Caco-2 (cell line): ENCODE results near the gene GBP6. TPM values are rescaled to one million over a fixed set of nuclear protein-coding genes. Genes with fewer than 3 reads are reported as not detected.

Experiments used
- BruUV-seq: library from RNA; stranded (reverse); fragments of 400-500 nt; replicated peaks from 2 replicates; lab custom pipeline; 2021; lab: Mats Ljungman, UMichigan
- CTCF ChIA-PET: fragments of 300-600 bp; sonication (Branson Sonifier 250); formaldehyde crosslinking; loops from one replicate; lab custom pipeline; 2022; ENCODE audit warnings: antibody characterized with exemption; lab: Charles Lee
- POLR2A ChIA-PET: fragments of 300-600 bp; sonication (Branson Sonifier 250); formaldehyde crosslinking; loops from one replicate; lab custom pipeline; 2022; ENCODE audit warnings: antibody characterized with exemption; lab: Charles Lee
- DNase-seq, 2 experiments: peaks; one replicate each; pipeline versions ENCODE4 v3.0.0 to v3.0.0-alpha.2; 2020 to 2022
- H3K27me3 ChIP-seq: replicated peaks from 2 replicates; pipeline ENCODE4 v1.6.0; 2011; ENCODE audit warnings: low read length; ENCODE audit not compliant: control insufficient read depth, insufficient read depth
- H3K36me3 ChIP-seq: 2 replicates; pipeline ENCODE4 v1.5.1; 2011; ENCODE audit warnings: low read length; ENCODE audit not compliant: control insufficient read depth, insufficient read depth
- H3K4me1 ChIP-seq: fragments of 250-450 bp; sonication (Bioruptor Pico); 2 replicates; pipeline ENCODE4 v1.5.1; 2020; ENCODE audit warnings: mild to moderate bottlenecking
- H3K4me3 ChIP-seq: 2 replicates; pipeline ENCODE4 v1.5.1; 2011; ENCODE audit warnings: low read depth, mild to moderate bottlenecking, control low read depth, low read length
- H3K9me3 ChIP-seq: fragments of 250-450 bp; sonication (Bioruptor Pico); 2 replicates; pipeline ENCODE4 v1.5.1; 2020; ENCODE audit warnings: mild to moderate bottlenecking, moderate library complexity
- H3K27ac Mint-ChIP-seq: one replicate; pipeline ENCODE4 v1.8.0; 2022; ENCODE audit warnings: mixed read lengths; ENCODE audit not compliant: unreplicated experiment
- H3K27me3 Mint-ChIP-seq: one replicate; pipeline ENCODE4 v1.8.0; 2022; ENCODE audit warnings: mixed read lengths; ENCODE audit not compliant: insufficient read depth, unreplicated experiment
- H3K36me3 Mint-ChIP-seq: one replicate; pipeline ENCODE4 v1.8.0; 2022; ENCODE audit warnings: mild to moderate bottlenecking, mixed read lengths; ENCODE audit not compliant: insufficient read depth, unreplicated experiment
- H3K4me1 Mint-ChIP-seq: one replicate; pipeline ENCODE4 v1.8.0; 2022; ENCODE audit warnings: low read depth, mixed read lengths; ENCODE audit not compliant: unreplicated experiment
- H3K4me3 Mint-ChIP-seq: one replicate; pipeline ENCODE4 v1.8.0; 2022; ENCODE audit warnings: mild to moderate bottlenecking, moderate library complexity, mixed read lengths; ENCODE audit not compliant: unreplicated experiment
- H3K9me3 Mint-ChIP-seq: one replicate; pipeline ENCODE4 v1.8.0; 2022; ENCODE audit warnings: mixed read lengths; ENCODE audit not compliant: unreplicated experiment
- CTCF ChIP-seq, 2 experiments: fragments of 200-600 bp in 1 of 2; IDR thresholded peaks; 1 replicate in 1 of 2; 2 replicates in 1 of 2; pipeline versions ENCODE4 v1.5.1 to v1.8.0; 2011 to 2022; ENCODE audit warnings: antibody characterized with exemption in 1 of 2, control low read depth in 1 of 2, inconsistent platforms in 1 of 2, low read depth in 1 of 2, low read length in 1 of 2, mild to moderate bottlenecking in 1 of 2, moderate library complexity in 1 of 2; ENCODE audit not compliant: insufficient read depth in 1 of 2, severe bottlenecking in 1 of 2, unreplicated experiment in 1 of 2
- intact Hi-C: fragments of 100-400 bp; cut with micrococcal nuclease; formaldehyde crosslinking; loops from one replicate; pipeline ENCODE4 v1.10.0; 2022; ENCODE audit not compliant: unreplicated experiment
- total RNA-seq: library from RNA; stranded (reverse); gene quantifications from 2 replicates; pipeline ENCODE4 v1.2.3, GENCODE V29; 2022

GBP6 gene
- total RNA-seq, 1 experiment from 2014 or later = not detected

GRCh38 chr1:89382479-89382878 is 18.6 kb downstream of the GBP6 start:
- H3K27me3 ChIP-seq = no peaks in the 10 kb centered on the region
- H3K9me3 Mint-ChIP-seq = no peaks in the 10 kb centered on the region
- TF ChIP-seq CTCF (IDR thresholded peaks at IDR 0.05; ENCODE audit: insufficient read depth in 1 of 2, low read depth in 1 of 2, low read length in 1 of 2, severe bottlenecking in 1 of 2, unreplicated experiment in 1 of 2) = no peak
- ChIA-PET CTCF (no interaction called here), POLR2A (no interaction called here)
- H3K36me3 Mint-ChIP-seq = no peaks in the 10 kb centered on the region
- no peaks in the 10 kb centered on the region for H3K4me1 Mint-ChIP-seq
- H3K9me3 ChIP-seq = no peaks in the 10 kb centered on the region
- no peaks in the 10 kb centered on the region for H3K36me3 ChIP-seq
- intact Hi-C loops = no loop called here
- H3K27ac Mint-ChIP-seq = no peak overlapping the region
- H3K27me3 Mint-ChIP-seq = no peaks in the 10 kb centered on the region
- no TSS peak for BruUV-seq
- DNase-seq = no peak
- H3K4me3 ChIP-seq = no peak overlapping the region
- no peak overlapping the region for H3K4me3 Mint-ChIP-seq
- H3K4me1 ChIP-seq = no peaks in the 10 kb centered on the region

- BruUV-seq = no TSS peak
- no peaks in the 10 kb centered on the region for H3K27me3 ChIP-seq
- POLR2A ChIA-PET = no interaction called here
Observed at GRCh38 chr1:89383185-89383584, 19.3 kb downstream of the GBP6 start.

GRCh38 chr1:89390707-89391106 is 26.8 kb downstream of the GBP6 start:
- Histone ChIP-seq H3K4me1 (no peaks in the 10 kb centered on the region), H3K9me3 (no peaks in the 10 kb centered on the region), H3K4me3 (no peak overlapping the region), H3K36me3 (no peaks in the 10 kb centered on the region), H3K27me3 (no peaks in the 10 kb centered on the region)
- ChIA-PET POLR2A (no interaction called here), CTCF (no interaction called here)
- no peaks in the 10 kb centered on the region for H3K9me3 Mint-ChIP-seq
- no peaks in the 10 kb centered on the region for H3K27me3 Mint-ChIP-seq
- no peak for TF ChIP-seq CTCF (IDR thresholded peaks at IDR 0.05; ENCODE audit: insufficient read depth in 1 of 2, low read depth in 1 of 2, low read length in 1 of 2, severe bottlenecking in 1 of 2, unreplicated experiment in 1 of 2)
- DNase-seq = no peak
- intact Hi-C loops = no loop called here
- H3K4me3 Mint-ChIP-seq = no peak overlapping the region
- no TSS peak for BruUV-seq
- H3K36me3 Mint-ChIP-seq = no peaks in the 10 kb centered on the region
- H3K4me1 Mint-ChIP-seq = no peaks in the 10 kb centered on the region
- H3K27ac Mint-ChIP-seq = no peak overlapping the region

More at GRCh38 chr1:89383185-89383584, 19.3 kb downstream of the GBP6 start:
- Mint-ChIP-seq H3K4me1 (no peaks in the 10 kb centered on the region), H3K36me3 (no peaks in the 10 kb centered on the region), H3K27me3 (no peaks in the 10 kb centered on the region), H3K9me3 (no peaks in the 10 kb centered on the region), H3K27ac (no peak overlapping the region), H3K4me3 (no peak overlapping the region)
- H3K4me1 ChIP-seq = no peaks in the 10 kb centered on the region
- intact Hi-C loops = no loop called here
- DNase-seq = no peak
- H3K4me3 ChIP-seq = no peak overlapping the region
- H3K36me3 ChIP-seq = no peaks in the 10 kb centered on the region
- CTCF ChIA-PET = no interaction called here
- no peaks in the 10 kb centered on the region for H3K9me3 ChIP-seq
- TF ChIP-seq CTCF (IDR thresholded peaks at IDR 0.05; ENCODE audit: insufficient read depth in 1 of 2, low read depth in 1 of 2, low read length in 1 of 2, severe bottlenecking in 1 of 2, unreplicated experiment in 1 of 2) = no peak
